SK-N-SH (cell line): ENCODE data around the gene NADK. TPM values are rescaled to one million over a fixed set of nuclear protein-coding genes. Genes with fewer than 3 reads are reported as not detected.

Source experiments
- CTCF ChIA-PET: fragments of 300-600, 350-600 bp; formaldehyde crosslinking; extraction: SDS; loops from one replicate; lab custom pipeline; 2021; lab: Yijun Ruan, JAX
- POLR2A ChIA-PET: fragments of 350-600 bp; sonication (Branson Sonifier 250); formaldehyde crosslinking; extraction: SDS; loops from one replicate; lab custom pipeline; 2020; ENCODE audit warnings: antibody characterized with exemption, inconsistent platforms; lab: Yijun Ruan, JAX
- DNase-seq: peaks from one replicate; pipeline ENCODE4 v3.0.0; 2012
- H2AFZ ChIP-seq: fragments of 200-600 bp; sonication (generic); 2 replicates; pipeline ENCODE4 v1.8.1; 2016; ENCODE audit warnings: antibody characterized with exemption, mild to moderate bottlenecking, low read depth
- H3F3A ChIP-seq: fragments of 200-600 bp; sonication (generic); replicated peaks from 2 replicates; pipeline ENCODE3; 2016; ENCODE audit warnings: antibody characterized with exemption, mild to moderate bottlenecking; ENCODE audit not compliant: insufficient read depth
- H3K27ac ChIP-seq, 2 experiments: fragments of 200-500 bp in 1 of 2; fragments of 200-600 bp in 1 of 2; sonication (Bioruptor generic) in 1 of 2; sonication (generic), shearing (Covaris generic) in 1 of 2; 2 replicates each; pipeline versions ENCODE4 v1.5.1 to v1.6.1; 2014 to 2016; ENCODE audit warnings: low read depth in 2 of 2, inconsistent platforms in 1 of 2, low read length in 1 of 2, mild to moderate bottlenecking in 1 of 2, mixed read lengths in 1 of 2
- H3K27me3 ChIP-seq: fragments of 200-600 bp; sonication (generic), shearing (Covaris generic); 2 replicates; pipeline ENCODE4 v1.6.1; 2016; ENCODE audit warnings: mixed run types; ENCODE audit not compliant: insufficient read depth
- H3K36me3 ChIP-seq, 2 experiments: fragments of 200-500 bp in 1 of 2; fragments of 200-600 bp in 1 of 2; sonication (Bioruptor generic) in 1 of 2; sonication (generic) in 1 of 2; replicated peaks in 1 of 2; 2 replicates each; pipeline versions ENCODE3 to v1.5.1; 2014 to 2016; ENCODE audit warnings: low read length in 1 of 2, mild to moderate bottlenecking in 1 of 2; ENCODE audit not compliant: insufficient read depth in 2 of 2, control insufficient read depth in 1 of 2
- H3K4me1 ChIP-seq, 2 experiments: fragments of 200-500 bp in 1 of 2; fragments of 200-600 bp in 1 of 2; sonication (Bioruptor generic) in 1 of 2; sonication (generic), shearing (Covaris generic) in 1 of 2; 2 replicates each; pipeline versions ENCODE4 v1.5.1 to v1.6.1; 2014 to 2016; ENCODE audit warnings: low read depth in 1 of 2, low read length in 1 of 2, mixed run types in 1 of 2; ENCODE audit not compliant: insufficient read depth in 2 of 2, control insufficient read depth in 1 of 2
- H3K4me2 ChIP-seq: fragments of 200-600 bp; sonication (generic), shearing (Covaris generic); 2 replicates; pipeline ENCODE4 v1.6.1; 2017; ENCODE audit warnings: mixed run types
- H3K4me3 ChIP-seq, 2 experiments: fragments of 200-500 bp in 1 of 2; fragments of 200-600 bp in 1 of 2; sonication (Bioruptor generic) in 1 of 2; sonication (generic), shearing (Covaris generic) in 1 of 2; 2 replicates each; pipeline versions ENCODE4 v1.5.1 to v1.8.1; 2014 to 2016; ENCODE audit warnings: low read depth in 2 of 2, inconsistent platforms in 1 of 2, low read length in 1 of 2, mild to moderate bottlenecking in 1 of 2, mixed read lengths in 1 of 2, moderate library complexity in 1 of 2
- H3K79me2 ChIP-seq: fragments of 200-600 bp; sonication (generic); 2 replicates; pipeline ENCODE4 v1.8.1; 2017; ENCODE audit warnings: mild to moderate bottlenecking; ENCODE audit not compliant: insufficient read depth
- H3K9ac ChIP-seq: fragments of 200-600 bp; sonication (generic); 2 replicates; pipeline ENCODE4 v1.6.1; 2017; ENCODE audit warnings: mixed run types
- H3K9me2 ChIP-seq: fragments of 200-600 bp; sonication (generic); 2 replicates; pipeline ENCODE4 v1.6.1; 2017; ENCODE audit warnings: mixed run types
- H3K9me3 ChIP-seq: fragments of 200-600 bp; sonication (generic); 2 replicates; pipeline ENCODE4 v1.6.1; 2017; ENCODE audit warnings: mixed run types, mild to moderate bottlenecking, moderate library complexity
- H4K20me1 ChIP-seq: fragments of 200-600 bp; sonication (generic); 2 replicates; pipeline ENCODE4 v1.6.1; 2017; ENCODE audit warnings: mild to moderate bottlenecking, mixed run types; ENCODE audit not compliant: insufficient read depth
- EP300 ChIP-seq, 2 experiments: IDR thresholded peaks; 2 replicates each; pipeline versions ENCODE4 v1.4.0 to v1.6.1; 2012; ENCODE audit warnings: borderline replicate concordance in 1 of 2, low read depth in 1 of 2, low read length in 1 of 2
- EZH2phosphoT487 ChIP-seq: fragments of 200-600 bp; sonication (generic); IDR thresholded peaks from 2 replicates; pipeline ENCODE4 v1.6.1; 2017; ENCODE audit warnings: low read depth, mixed run types, mild to moderate bottlenecking, antibody characterized with exemption, moderate library complexity, borderline replicate concordance
- MXI1 ChIP-seq: IDR thresholded peaks from 2 replicates; pipeline ENCODE4 v1.6.1; 2012; ENCODE audit warnings: mild to moderate bottlenecking, low read depth, low read length, improper control_type of control experiment
- NRF1 ChIP-seq: IDR thresholded peaks from 2 replicates; pipeline ENCODE4 v1.6.1; 2012; ENCODE audit warnings: low read depth, mild to moderate bottlenecking, low read length
- RAD21 ChIP-seq: IDR thresholded peaks from 2 replicates; pipeline ENCODE4 v1.6.1; 2012; ENCODE audit warnings: mild to moderate bottlenecking, low read length
- WGBS: methylation state at CpG from one replicate; pipeline ENCODE4 v1.1.6; 2017; ENCODE audit warnings: low lambda C conversion rate; 5-methylcytosine and 5-hydroxymethylcytosine counted together
- polyA plus RNA-seq, 3 experiments: library from polyadenylated mRNA; depleted of rRNA; stranded (reverse); fragments of >200 nt; gene quantifications; 2 replicates each; pipeline ENCODE4 v1.2.3, GENCODE V29; 2012
- TF ChIP-seq, protein P1 (sequence below): IDR thresholded peaks from 2 replicates; pipeline ENCODE4; 2012
- TF ChIP-seq, protein P2 (sequence below): fragments of 150-350 bp; IDR thresholded peaks from 2 replicates; pipeline ENCODE4 v1.6.1; 2017; ENCODE audit warnings: antibody characterized with exemption, low read length, low read depth, borderline replicate concordance
- TF ChIP-seq, protein P3 (sequence below): IDR thresholded peaks from 2 replicates; pipeline ENCODE4 v1.4.0; 2012; ENCODE audit warnings: low read depth, borderline replicate concordance

Gene NADK
- polyA plus RNA-seq, 1 of the 3 experiments (the other 2 are of a cell fraction): 70.4 TPM

DNA sequence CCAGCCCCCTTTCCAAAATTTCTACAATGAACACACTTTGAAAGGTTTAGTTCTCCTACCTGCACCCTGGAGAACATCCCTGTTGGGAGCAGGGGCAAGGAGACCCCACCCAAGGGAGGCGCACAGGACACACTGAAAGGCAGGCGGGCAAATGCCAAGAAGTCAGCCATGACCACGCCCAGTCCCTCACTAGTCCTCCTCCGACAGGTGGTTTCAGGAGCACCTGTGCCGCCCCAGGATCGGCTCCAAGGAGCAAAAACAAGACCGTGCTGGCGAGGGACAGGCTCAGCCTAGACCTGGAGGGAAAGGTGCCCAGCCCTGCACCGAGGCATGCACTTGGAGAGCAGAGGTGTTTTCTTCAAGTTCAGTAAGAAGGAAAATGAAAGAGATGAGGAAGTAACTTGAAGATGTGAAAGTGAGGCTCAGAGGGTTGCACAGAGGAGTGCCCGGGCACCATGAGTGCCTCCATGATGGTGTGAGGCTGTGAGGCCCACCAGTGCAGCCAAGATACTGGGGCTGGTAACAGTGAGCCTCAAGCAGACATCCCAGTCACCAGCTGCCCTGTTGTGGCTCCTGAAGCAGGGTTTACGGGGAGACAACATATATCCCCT, 19.6 kb upstream of the NADK start:
- Histone ChIP-seq H3K27me3 (no peaks in the 10 kb centered on the region), H3K4me3 (no peak overlapping the region), H2AFZ (no peak overlapping the region), H3K9me3 (no peaks in the 10 kb centered on the region), H3K9me2 (no peaks in the 10 kb centered on the region), H4K20me1 (peaks cover 87% of the 10 kb centered on the region), H3K4me2 (no peak overlapping the region), H3F3A (peaks cover 31% of the 10 kb centered on the region), H3K79me2 (peaks cover 98% of the 10 kb centered on the region), H3K36me3 (peaks cover 41 to 67% of the 10 kb centered on the region in 2 experiments), H3K9ac (no peak overlapping the region), H3K4me1 (no peaks in the 10 kb centered on the region), H3K27ac (no peak overlapping the region)
- ChIA-PET POLR2A (no interaction called here), CTCF (interaction anchor here (2.1 kb wide), 1 partner anchor 8 kb away, joined by 8 read pairs; no protein-coding TSS in a partner anchor)
- no peak for TF ChIP-seq EZH2phosphoT487
- no peak for TF ChIP-seq RAD21
- TF ChIP-seq, protein P1, sequence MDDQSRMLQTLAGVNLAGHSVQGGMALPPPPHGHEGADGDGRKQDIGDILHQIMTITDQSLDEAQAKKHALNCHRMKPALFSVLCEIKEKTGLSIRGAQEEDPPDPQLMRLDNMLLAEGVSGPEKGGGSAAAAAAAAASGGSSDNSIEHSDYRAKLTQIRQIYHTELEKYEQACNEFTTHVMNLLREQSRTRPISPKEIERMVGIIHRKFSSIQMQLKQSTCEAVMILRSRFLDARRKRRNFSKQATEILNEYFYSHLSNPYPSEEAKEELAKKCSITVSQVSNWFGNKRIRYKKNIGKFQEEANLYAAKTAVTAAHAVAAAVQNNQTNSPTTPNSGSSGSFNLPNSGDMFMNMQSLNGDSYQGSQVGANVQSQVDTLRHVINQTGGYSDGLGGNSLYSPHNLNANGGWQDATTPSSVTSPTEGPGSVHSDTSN: no peak
- TF ChIP-seq, protein P2, sequence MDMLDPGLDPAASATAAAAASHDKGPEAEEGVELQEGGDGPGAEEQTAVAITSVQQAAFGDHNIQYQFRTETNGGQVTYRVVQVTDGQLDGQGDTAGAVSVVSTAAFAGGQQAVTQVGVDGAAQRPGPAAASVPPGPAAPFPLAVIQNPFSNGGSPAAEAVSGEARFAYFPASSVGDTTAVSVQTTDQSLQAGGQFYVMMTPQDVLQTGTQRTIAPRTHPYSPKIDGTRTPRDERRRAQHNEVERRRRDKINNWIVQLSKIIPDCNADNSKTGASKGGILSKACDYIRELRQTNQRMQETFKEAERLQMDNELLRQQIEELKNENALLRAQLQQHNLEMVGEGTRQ: no peak
- TF ChIP-seq, protein P3, sequence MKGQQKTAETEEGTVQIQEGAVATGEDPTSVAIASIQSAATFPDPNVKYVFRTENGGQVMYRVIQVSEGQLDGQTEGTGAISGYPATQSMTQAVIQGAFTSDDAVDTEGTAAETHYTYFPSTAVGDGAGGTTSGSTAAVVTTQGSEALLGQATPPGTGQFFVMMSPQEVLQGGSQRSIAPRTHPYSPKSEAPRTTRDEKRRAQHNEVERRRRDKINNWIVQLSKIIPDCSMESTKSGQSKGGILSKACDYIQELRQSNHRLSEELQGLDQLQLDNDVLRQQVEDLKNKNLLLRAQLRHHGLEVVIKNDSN: no peak
- TF ChIP-seq NRF1: no peak
- no peak for TF ChIP-seq MXI1
- no peak for DNase-seq
- 98% methylated on average over 10 of the region's 11 CpGs for WGBS

DNA sequence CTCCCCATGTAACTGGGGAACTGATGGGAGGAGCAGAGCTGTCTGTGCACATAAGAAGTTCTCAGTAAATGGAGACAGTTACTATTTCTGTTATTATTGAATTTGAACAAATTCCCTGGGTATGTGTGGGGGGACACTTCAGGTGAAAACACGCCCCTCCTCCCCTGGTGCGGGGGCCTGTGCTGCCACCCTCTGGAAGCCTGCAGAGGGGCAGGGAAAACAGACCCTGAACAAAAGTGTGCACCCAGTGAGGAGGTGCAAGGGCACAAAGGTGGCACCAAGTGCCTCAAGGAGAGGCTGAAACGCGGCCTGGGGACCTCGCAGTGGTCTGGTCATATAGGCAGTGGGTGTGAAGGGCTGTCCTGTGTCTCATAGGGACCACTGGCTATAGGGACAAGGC, 18.2 kb upstream of the NADK start:
- no peak for DNase-seq
- Histone ChIP-seq H3K4me3 (no peak overlapping the region), H3K9ac (no peak overlapping the region), H3K9me3 (no peaks in the 10 kb centered on the region), H3F3A (peaks cover 30% of the 10 kb centered on the region), H3K9me2 (no peaks in the 10 kb centered on the region), H4K20me1 (peaks cover 83% of the 10 kb centered on the region), H2AFZ (no peak overlapping the region), H3K4me1 (no peaks in the 10 kb centered on the region; a peak in 1 of 4 replicates), H3K36me3 (peaks cover 40 to 64% of the 10 kb centered on the region in 2 experiments), H3K27ac (no peak overlapping the region), H3K4me2 (no peak overlapping the region), H3K79me2 (peaks cover 95% of the 10 kb centered on the region), H3K27me3 (no peaks in the 10 kb centered on the region)
- peak; percentile 19; the same call in 1 of the 2 replicates for TF ChIP-seq RAD21
- no peak for TF ChIP-seq EP300 (IDR thresholded peaks at IDR 0.05; ENCODE audit: borderline replicate concordance in 1 of 2, low read depth in 1 of 2, low read length in 1 of 2)
- CTCF ChIA-PET: interaction anchor here (1.3 kb wide), 1 partner anchor 9 kb away, joined by 3 read pairs; no protein-coding TSS in a partner anchor
- WGBS: 97% methylated on average over 5 of the region's 5 CpGs
- POLR2A ChIA-PET: no interaction called here
